Coronary artery (tissue), 2 donors: ENCODE results near the gene NR2C2AP.
"Not testable (repeated sequence)": the region's sequence is repeated elsewhere in the genome, so short reads cannot be mapped to it uniquely, and the experiment has no call there.

Source experiments
- DNase-seq: peaks from one replicate; pipeline ENCODE4 v3.0.0-alpha.2; 2017; ENCODE audit warnings: low spot score
- H3K27ac ChIP-seq, 2 donors: fragments of 200-600 bp; sonication (generic); one replicate each; pipeline ENCODE4 v1.5.1; 2016 to 2019
- H3K4me3 ChIP-seq: fragments of 200-600 bp; sonication (generic); 2 replicates; pipeline ENCODE4 v1.5.1; 2016; ENCODE audit warnings: mild to moderate bottlenecking, moderate library complexity
- CTCF ChIP-seq: fragments of 200-600 bp; sonication (generic); IDR thresholded peaks from one replicate; pipeline ENCODE4 v1.5.1; 2019; ENCODE audit warnings: antibody characterized with exemption

The NR2C2AP gene

GRCh38 chr19:19224852-19225494, 21.8 kb upstream of the NR2C2AP start:
- no peak for DNase-seq
- TF ChIP-seq CTCF = peak; percentile 16
- Histone ChIP-seq H3K27ac (no peak overlapping the region), H3K4me3 (peak overlapping the region; percentile 64)

GRCh38 chr19:19224150-19224851, 21.1 kb upstream of the NR2C2AP start:
- Histone ChIP-seq H3K27ac (no peak overlapping the region), H3K4me3 (peak overlapping the region; percentile 64)
- TF ChIP-seq CTCF = no peak
- DNase-seq = no peak

- Histone ChIP-seq H3K27ac (no peak overlapping the region), H3K4me3 (no peak overlapping the region)
- TF ChIP-seq CTCF = no peak
- no peak for DNase-seq
These were observed 20.4 kb upstream of the NR2C2AP start for GRCh38 chr19:19223636-19224035.

- no peak overlapping the region for H3K4me3 ChIP-seq
- H3K27ac ChIP-seq = no peak overlapping the region
- no peak for TF ChIP-seq CTCF
- DNase-seq = no peak
These were observed 19.8 kb upstream of the NR2C2AP start for GRCh38 chr19:19223060-19223459.

GRCh38 chr19:19221000-19221399, 17.8 kb upstream of the NR2C2AP start:
- not testable (repeated sequence) for H3K4me3 ChIP-seq, DNase-seq

GRCh38 chr19:19218911-19219310, 15.7 kb upstream of the NR2C2AP start:
- DNase-seq = no peak
- Histone ChIP-seq H3K27ac (no peak overlapping the region), H3K4me3 (no peak overlapping the region)
- TF ChIP-seq CTCF = no peak

More at GRCh38 chr19:19221000-19221399, 17.8 kb upstream of the NR2C2AP start:
- H3K27ac ChIP-seq = not testable (repeated sequence)

- Histone ChIP-seq H3K27ac (no peak overlapping the region), H3K4me3 (no peak overlapping the region)
- no peak for TF ChIP-seq CTCF
- DNase-seq = no peak
These were observed 13.9 kb upstream of the NR2C2AP start for GRCh38 chr19:19217099-19217498.
